HL-60/S4 treated with phorbol 12-myristate 13-acetate at 8.2 ng/mL for 4 days and 3 days (cell line): Measurements from ENCODE around the gene SLC35F6.

Experiments
- in situ Hi-C: fragments of 300-500 bp; cut with MboI; formaldehyde crosslinking; loops from 2 replicates; pipeline ENCODE4 v1.15.0; 2022; ENCODE audit warnings: low sequenced_read_pairs

SLC35F6 gene

GRCh38 chr2:26730549-26731344 is 33.3 kb upstream of the SLC35F6 start:
- in situ Hi-C loops, result no loop called here

- in situ Hi-C loops, result no loop called here
These were observed 32.4 kb upstream of the SLC35F6 start for GRCh38 chr2:26731714-26732113.

DNA sequence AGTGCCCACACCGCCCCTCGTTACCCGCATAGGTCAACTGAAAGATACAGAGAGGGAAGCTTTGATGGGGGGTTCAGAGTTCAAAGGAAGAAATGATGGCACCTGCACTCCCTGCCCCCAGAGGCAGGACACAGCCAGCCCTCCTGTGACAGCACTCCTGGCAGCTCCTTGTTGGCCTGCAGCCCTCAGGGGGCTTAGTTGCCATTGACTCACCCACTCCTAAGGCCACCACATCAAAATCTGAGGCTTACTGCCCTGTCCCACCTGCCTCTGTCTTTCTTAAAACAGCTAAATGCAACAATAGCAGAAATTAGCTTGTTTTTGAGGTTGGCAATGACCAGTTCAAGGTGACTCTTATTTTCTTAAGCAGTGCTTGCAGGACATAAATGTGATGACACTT is 31.6 kb upstream of the SLC35F6 start:
- in situ Hi-C loops, result no loop called here

- in situ Hi-C loops, result no loop called here
These were observed 30.7 kb upstream of the SLC35F6 start for GRCh38 chr2:26733413-26733812.

DNA sequence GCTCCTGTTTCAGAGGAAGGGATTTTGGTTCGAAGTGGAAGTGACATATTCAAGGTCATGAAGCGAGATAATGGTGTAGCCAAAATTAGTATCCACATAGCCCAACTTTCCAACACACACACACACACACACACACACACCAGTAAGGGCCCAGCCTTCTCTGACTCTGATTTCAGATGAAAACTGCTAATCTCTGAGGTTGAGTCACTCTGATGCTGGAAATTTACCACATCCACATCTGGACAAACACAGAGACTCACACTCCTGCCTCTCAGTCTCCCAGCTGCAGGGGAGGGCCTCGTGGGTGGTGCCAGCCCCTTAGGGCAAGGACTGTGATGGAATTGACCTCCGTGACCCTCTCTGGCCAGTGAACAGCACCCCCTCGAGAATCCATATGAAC is 29.0 kb upstream of the SLC35F6 start:
- in situ Hi-C loops, result no loop called here

- in situ Hi-C loops, result no loop called here
These were observed 28.0 kb upstream of the SLC35F6 start for GRCh38 chr2:26735883-26736588.

GRCh38 chr2:26737221-26737620 is 26.9 kb upstream of the SLC35F6 start:
- in situ Hi-C loops, result no loop called here

GRCh38 chr2:26738481-26738880 is 25.6 kb upstream of the SLC35F6 start:
- in situ Hi-C loops, result no loop called here

- in situ Hi-C loops, result no loop called here
These were observed 24.6 kb upstream of the SLC35F6 start for GRCh38 chr2:26739514-26739913.

DNA sequence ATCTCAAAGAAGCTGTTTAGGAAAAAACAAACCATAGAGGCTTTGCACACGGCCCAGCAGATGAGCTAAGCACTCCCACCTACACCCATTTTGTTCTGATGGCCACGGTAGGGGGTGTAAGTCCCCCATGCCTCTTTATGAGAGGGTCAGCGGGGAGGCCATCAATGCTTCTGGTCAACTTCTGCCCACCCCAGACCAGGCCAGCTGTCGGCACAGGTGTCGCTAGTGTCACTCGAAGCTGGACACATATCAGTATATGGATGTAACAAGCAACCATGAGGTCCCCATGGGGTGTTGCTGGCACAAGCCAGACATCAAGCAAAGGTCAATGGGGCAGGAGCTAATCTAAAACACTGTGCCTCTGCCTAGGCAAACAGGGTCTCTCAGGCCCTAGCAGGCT is 23.7 kb upstream of the SLC35F6 start:
- in situ Hi-C loops, result no loop called here

GRCh38 chr2:26740890-26741302 is 23.2 kb upstream of the SLC35F6 start:
- in situ Hi-C loops, result no loop called here

DNA sequence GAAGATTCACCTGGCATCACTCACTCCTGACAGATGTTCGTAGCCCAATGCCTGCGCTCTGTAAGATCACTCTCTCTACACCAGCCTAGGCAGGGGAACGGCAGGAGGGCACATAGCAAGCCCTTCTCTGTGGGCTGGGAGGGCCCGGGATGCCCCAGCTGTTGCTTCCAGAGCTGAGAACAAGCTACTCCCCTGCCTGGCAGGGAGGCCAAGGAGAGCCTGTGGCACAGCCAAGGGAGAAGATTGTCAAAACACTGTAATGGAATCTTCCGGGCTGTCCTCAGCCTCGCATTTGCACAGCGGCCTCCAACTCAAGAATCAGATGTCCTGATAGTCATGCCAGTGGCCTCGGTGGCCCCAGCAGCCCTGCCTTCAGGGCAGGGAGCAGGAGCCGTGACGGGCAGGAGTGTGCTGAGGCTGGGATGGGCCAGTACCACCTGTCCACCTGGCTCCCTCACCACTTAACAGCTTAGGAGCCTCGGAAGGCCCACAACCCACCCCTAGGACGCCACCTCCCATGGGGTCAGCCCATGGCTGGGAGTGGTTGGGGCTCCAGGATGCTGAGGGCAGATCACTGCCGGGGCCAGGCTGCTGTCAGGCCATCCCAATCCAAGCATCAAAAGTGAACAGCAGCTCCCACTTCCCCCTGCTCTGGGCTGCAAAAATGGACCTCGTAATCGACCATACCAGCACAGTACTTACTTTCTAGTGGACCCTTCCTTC is 21.9 kb upstream of the SLC35F6 start:
- in situ Hi-C loops, result no loop called here

GRCh38 chr2:26743852-26744251 is 20.2 kb upstream of the SLC35F6 start:
- in situ Hi-C loops, result no loop called here

GRCh38 chr2:26744953-26745352 is 19.1 kb upstream of the SLC35F6 start:
- in situ Hi-C loops, result no loop called here

DNA sequence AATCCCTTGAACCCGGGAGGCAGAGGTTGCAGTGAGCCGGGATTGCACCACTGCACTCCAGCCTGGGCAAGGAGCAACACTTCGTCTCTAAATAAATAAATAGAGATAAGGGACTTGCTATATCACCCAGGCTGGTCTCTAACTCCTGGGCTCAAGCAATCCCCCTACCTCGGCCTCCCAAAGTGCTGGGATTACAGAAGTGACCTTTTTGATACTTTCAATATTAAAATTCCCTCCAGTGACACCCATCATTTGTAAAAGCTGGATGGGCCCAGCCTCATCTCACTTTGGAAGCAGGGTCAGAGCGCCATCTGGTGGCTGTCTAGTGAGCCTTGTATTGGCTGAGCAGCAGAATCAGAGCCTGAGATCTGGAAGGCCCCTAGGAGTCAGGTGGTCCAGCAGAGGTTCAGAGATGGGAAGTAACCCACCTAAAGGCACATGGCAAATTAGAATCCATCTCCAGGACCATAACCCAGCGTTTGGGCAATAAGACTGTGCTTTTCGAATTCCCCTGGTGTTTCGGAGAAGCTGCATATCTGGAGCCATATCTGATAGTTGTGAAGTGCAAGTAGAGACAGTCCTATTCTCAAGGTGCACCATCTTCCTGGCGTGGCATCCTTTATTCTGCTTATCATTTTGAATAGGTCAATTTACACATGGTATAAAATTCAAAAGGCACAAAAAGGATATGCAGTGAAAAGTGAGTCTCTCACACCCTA is 18.3 kb upstream of the SLC35F6 start:
- in situ Hi-C loops, result no loop called here

DNA sequence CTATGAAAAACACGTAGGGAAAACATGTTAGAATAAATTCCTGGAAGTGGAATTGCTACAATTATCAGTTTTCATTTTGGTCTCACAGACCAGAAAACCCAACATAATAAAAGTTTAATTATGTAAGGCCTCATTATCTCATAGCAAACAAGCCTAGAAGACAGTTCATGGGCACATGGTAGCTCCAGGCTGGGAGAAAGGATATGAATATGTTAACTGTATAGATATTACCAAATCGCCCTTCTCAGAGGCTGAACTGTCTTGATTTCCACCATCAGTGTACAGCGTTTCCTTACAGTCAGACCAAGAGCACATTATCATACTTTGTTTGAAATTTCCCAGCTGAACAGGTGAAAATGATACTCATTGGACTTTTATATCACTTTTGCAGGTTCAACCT is 17.1 kb upstream of the SLC35F6 start:
- in situ Hi-C loops, result no loop called here

DNA sequence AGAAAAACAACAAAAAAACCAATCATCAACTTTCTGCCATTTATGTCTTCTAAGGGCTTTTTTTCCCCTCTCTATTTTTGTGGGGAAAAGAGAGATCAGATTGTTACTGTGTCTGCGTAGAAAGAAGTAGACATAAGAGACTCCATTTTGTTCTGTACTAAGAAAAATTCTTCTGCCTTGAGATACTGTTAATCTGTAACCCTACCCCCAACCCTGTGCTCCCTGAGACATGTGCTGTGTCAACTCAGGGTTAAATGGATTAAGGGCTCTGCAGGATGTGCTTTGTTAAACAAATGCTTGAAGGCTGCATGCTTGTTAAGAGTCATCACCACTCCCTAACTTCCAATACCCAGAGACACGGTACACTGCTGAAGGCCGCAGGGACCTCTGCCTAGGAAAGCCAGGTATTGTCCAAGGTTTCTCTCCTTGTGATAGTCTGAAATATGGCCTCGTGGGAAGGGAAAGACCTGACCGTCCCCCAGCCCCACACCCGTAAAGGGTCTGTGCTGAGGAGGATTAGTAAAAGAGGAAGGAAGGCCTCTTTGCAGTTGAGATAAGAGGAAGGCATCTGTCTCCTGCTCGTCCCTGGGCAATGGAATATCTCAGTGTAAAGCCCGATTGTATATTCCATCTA is 14.2 kb upstream of the SLC35F6 start:
- in situ Hi-C loops, result loop anchor here (10.0 kb wide), 1 partner anchor 135 kb away; no protein-coding TSS in a partner anchor

- in situ Hi-C loops, result loop anchor here (10.0 kb wide), 1 partner anchor 136 kb away; no protein-coding TSS in a partner anchor
These were observed 13.6 kb upstream of the SLC35F6 start for GRCh38 chr2:26750467-26750866.

- in situ Hi-C loops, result loop anchor here (10.0 kb wide), 1 partner anchor 138 kb away; no protein-coding TSS in a partner anchor
These were observed 11.4 kb upstream of the SLC35F6 start for GRCh38 chr2:26752656-26753055.

DNA sequence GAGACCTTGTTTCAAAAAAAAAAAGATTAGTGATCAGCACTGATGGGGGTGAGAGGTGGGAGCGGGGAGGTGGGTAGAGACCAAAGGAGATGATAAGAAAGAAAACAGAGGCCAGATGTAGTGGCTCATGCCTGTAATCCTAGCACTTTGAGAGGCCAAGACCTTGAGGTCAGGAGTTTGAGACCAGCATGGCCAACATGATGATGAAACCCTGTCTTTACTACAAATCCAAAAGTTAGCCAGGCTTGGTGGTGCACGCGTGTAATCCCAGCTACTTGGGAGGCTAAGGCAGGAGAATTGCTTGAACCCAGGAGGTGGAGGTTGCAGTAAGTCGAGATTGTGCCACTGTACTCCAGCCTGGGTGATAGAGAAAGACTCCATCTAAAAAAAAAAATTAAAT is 9.5 kb upstream of the SLC35F6 start:
- in situ Hi-C loops, result loop anchor here (10.0 kb wide), 1 partner anchor 140 kb away; no protein-coding TSS in a partner anchor
